IPS DF 4.7 (cell line): Measurements from ENCODE around the gene TMEM87B.

Experiments
- DNase-seq: peaks from one replicate; pipeline ENCODE4 v3.0.0-alpha.2; 2013; ENCODE audit warnings: low spot score; ENCODE audit errors: extremely low read depth

The TMEM87B gene

GRCh38 chr2:112165296-112165695 lies 110.2 kb downstream of the TMEM87B start:
- DNase-seq, result no peak

GRCh38 chr2:112166806-112167499 lies 111.9 kb downstream of the TMEM87B start:
- no peak for DNase-seq

GRCh38 chr2:112168422-112169124 lies 113.5 kb downstream of the TMEM87B start:
- no peak for DNase-seq
